Ovary (tissue), 9 donors: ENCODE measurements around the gene NME9. TPM values are rescaled to one million over a fixed set of nuclear protein-coding genes. Genes with fewer than 3 reads are reported as not detected.
A peak's percentile ranks its signal among the peaks of the same experiment; 100 is the strongest.

Source experiments
- DNase-seq, 5 donors: peaks; one replicate each; pipeline ENCODE4 v3.0.0-alpha.2; 2019 to 2020
- H3K27ac ChIP-seq, 2 donors: fragments of 200-600 bp; one replicate each; pipeline versions ENCODE4 v1.5.1 to v1.8.0; 2019 to 2022
- H3K27me3 ChIP-seq: fragments of 200-600 bp; one replicate; pipeline ENCODE4 v1.8.0; 2022
- H3K36me3 ChIP-seq: fragments of 200-600 bp; sonication (generic); one replicate; pipeline ENCODE4 v1.5.1; 2019
- H3K4me1 ChIP-seq: one replicate; pipeline ENCODE4 v1.8.1; 2013; ENCODE audit warnings: mild to moderate bottlenecking, moderate library complexity; ENCODE audit not compliant: insufficient read depth
- H3K4me3 ChIP-seq: fragments of 200-600 bp; sonication (generic); one replicate; pipeline ENCODE4 v1.5.1; 2017
- H3K9me3 ChIP-seq, 2 donors: fragments of 200-600 bp in 1 of 2; sonication (generic) in 1 of 2; one replicate each; pipeline versions ENCODE4 v1.5.1 to v1.8.1; 2013 to 2019; ENCODE audit warnings: mild to moderate bottlenecking in 1 of 2, moderate library complexity in 1 of 2
- EP300 ChIP-seq: sonication (generic); formaldehyde crosslinking; IDR thresholded peaks from one replicate; pipeline ENCODE4 v1.6.1; 2017; ENCODE audit warnings: antibody characterized with exemption
- POLR2A ChIP-seq: fragments of 450-650 bp; IDR thresholded peaks from one replicate; pipeline ENCODE4 v1.6.1; 2017; ENCODE audit warnings: antibody characterized with exemption, mild to moderate bottlenecking, moderate library complexity
- WGBS, 3 donors: extraction: QIAGEN DNeasy Blood & Tissue Kit in 1 of 3; methylation state at CpG; one replicate each; pipeline versions ENCODE4 v1.1.5 to v1.1.7; 2013 to 2017; 5-methylcytosine and 5-hydroxymethylcytosine counted together
- intact Hi-C, 4 donors: fragments of 100-400 bp; cut with DNase I; formaldehyde crosslinking; loops; one replicate each; pipeline versions ENCODE4 v1.11.0 to v1.15.1; 2022 to 2023
- polyA plus RNA-seq, 2 donors: library from polyadenylated mRNA; stranded (reverse); fragments of 200-250 nt in 1 of 2; fragments of 350-450 nt in 1 of 2; fragmentation: Illumina TruSeq in 1 of 2; extraction: RNeasy Lipid Tissue Mini Kit (QIAGEN cat#74804) in 1 of 2; gene quantifications; one replicate each; pipeline ENCODE4 v1.2.3, GENCODE V29; 2013 to 2014
- total RNA-seq, 7 donors: library from RNA; depleted of rRNA in 2 of 7; stranded (reverse); fragments of >200 nt in 2 of 7; fragmentation: NEBNext Ultra II Directional in 3 of 7; extraction: Animal tissue kit (Norgen Biotek cat#: 25700) in 3 of 7; gene quantifications; one replicate each; pipeline versions ENCODE4 v1.1.0 to v1.2.4, GENCODE V29; 2016 to 2023
- TF ChIP-seq, protein P1 (sequence below), 3 donors: fragments of 450-650 bp in 2 of 3; fragments of 200-600 bp in 1 of 3; IDR thresholded peaks; one replicate each; pipeline versions ENCODE4 v1.5.1 to v1.8.0; 2016 to 2022; ENCODE audit warnings: antibody characterized with exemption in 3 of 3, mild to moderate bottlenecking in 1 of 3
- donor health status: DM: no; HTN: no; CAD: no; lungs with moderate emphysema.
- donor health status: DM: no; HTN: no; CAD: no.
- donor health status: Bipolar disorder and iron deficiency.
- donor health status: DM: yes; HTN: yes; CAD: no.
- donor health status: DM: no; HTN: no; CAD: no.
- donor health status: DM: yes; HTN: yes; CAD: no.

The NME9 gene
- total and polyA plus RNA-seq, 9 donors, result 0.23 to 9.8 (median 0.82) TPM

DNA sequence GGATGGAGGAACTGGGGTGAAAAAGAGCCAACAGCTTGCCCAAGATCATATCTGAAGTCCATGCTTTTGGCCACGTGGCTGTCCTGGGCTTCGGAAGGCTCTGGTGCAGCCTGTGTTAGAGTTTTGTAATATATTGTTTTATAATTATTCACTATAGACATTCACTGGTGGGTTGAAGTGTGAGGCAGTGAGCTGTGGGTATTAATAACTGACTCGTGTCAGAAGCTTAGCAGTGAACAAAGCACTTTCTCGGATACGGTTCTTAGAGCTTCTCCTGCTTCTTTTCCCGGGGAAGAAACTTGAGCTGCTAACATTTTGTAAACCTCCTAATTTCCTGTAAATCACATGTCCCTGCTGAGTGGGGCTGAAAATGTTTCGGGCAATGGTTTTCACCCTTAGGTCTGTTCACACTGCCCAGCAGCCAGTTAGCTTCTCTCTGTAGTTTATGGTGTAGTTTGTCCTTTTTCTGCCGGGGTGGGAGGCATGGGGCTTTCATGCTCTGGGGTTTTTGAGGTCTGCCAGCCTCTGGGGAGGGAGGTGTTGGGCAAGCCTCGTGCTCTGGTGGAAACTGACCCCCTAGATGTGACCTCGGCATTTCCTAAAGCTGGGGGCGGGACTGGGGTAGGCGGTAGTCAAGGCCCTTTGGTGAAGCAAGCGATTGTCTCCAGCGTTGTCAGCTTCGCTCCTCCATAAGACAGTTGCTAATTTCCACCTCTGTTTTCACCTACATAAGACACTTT is 20.4 kb upstream of the NME9 start:
- Histone ChIP-seq H3K4me3 (peak overlapping the region; percentile 83), H3K27me3 (no peaks in the 10 kb centered on the region), H3K27ac (peak overlapping the region; percentile 98), H3K9me3 (no peaks in the 10 kb centered on the region), H3K4me1 (peaks cover 7% of the 10 kb centered on the region), H3K36me3 (no peaks in the 10 kb centered on the region)
- intact Hi-C loops, result no loop called here
- 15 to 27% (median 18%) methylated on average over 15 of the region's 15 CpGs for WGBS, 3 donors
- DNase-seq, result peak; percentile 56 to 65 (median 60)
- TF ChIP-seq EP300 (no peak), POLR2A (no peak)
- TF ChIP-seq, protein P1, sequence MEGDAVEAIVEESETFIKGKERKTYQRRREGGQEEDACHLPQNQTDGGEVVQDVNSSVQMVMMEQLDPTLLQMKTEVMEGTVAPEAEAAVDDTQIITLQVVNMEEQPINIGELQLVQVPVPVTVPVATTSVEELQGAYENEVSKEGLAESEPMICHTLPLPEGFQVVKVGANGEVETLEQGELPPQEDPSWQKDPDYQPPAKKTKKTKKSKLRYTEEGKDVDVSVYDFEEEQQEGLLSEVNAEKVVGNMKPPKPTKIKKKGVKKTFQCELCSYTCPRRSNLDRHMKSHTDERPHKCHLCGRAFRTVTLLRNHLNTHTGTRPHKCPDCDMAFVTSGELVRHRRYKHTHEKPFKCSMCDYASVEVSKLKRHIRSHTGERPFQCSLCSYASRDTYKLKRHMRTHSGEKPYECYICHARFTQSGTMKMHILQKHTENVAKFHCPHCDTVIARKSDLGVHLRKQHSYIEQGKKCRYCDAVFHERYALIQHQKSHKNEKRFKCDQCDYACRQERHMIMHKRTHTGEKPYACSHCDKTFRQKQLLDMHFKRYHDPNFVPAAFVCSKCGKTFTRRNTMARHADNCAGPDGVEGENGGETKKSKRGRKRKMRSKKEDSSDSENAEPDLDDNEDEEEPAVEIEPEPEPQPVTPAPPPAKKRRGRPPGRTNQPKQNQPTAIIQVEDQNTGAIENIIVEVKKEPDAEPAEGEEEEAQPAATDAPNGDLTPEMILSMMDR (IDR thresholded peaks at IDR 0.05), result no peak

DNA sequence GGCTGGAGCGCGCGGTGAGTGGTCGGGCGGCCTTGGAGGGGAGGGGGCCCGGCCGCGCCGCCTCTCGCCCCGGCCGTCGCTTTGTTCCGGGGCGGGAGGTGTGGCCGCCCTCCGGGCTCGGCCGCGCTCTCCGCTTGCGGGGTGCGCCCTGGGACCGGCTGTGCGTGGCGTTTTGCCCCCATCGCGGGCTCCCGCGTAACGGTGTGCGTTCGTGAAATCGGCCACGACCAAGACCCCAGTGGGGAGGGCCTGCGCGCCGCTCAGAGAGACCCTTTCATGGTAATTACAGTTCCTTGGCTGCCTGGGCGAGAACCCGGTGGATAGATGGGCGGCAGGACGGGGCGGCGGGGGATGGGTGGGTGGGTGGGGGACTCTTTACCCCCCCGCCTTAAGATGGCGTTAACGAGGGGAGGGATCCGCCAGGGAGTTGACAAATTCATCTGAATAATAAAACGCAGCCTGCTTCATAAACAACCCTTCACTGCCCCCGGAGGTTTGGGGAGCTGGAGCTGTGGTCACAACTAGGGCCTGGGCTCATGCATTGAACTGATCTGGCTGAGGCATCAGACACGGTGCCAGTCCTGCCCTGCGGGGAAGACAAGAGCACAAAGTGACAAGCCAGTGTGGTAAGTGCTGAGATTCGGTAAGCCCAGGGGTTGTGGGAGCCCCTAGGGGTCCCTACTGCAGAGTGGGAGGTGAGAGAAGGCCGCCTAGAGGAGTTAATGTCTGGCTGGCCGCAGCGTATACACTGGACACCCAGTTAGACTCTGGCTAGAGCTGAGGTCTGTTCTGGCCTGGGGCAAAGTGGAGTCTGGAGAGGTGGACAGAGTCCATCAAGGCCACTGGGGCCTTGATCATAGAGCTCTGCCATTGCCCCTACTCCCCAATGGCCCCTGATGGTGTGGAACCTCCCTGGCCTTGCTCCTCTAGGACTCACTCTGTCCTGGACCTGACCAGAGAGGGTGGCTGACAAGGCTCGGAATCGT is 19.4 kb upstream of the NME9 start:
- TF ChIP-seq POLR2A, result no peak
- TF ChIP-seq, protein P1 (IDR thresholded peaks at IDR 0.05), result no peak
- no peak for TF ChIP-seq EP300
- WGBS, 3 donors, result 2 to 5% (median 2%) methylated on average over 32 to 58 of the region's 58 CpGs
- intact Hi-C loops, result no loop called here
- Histone ChIP-seq H3K36me3 (no peaks in the 10 kb centered on the region), H3K27me3 (no peaks in the 10 kb centered on the region), H3K4me1 (peaks cover 7% of the 10 kb centered on the region), H3K9me3 (no peaks in the 10 kb centered on the region), H3K27ac (peak overlapping the region; percentile 98), H3K4me3 (peak overlapping the region; percentile 83)
- DNase-seq, result peak; percentile 42 to 67 (median 58)

DNA sequence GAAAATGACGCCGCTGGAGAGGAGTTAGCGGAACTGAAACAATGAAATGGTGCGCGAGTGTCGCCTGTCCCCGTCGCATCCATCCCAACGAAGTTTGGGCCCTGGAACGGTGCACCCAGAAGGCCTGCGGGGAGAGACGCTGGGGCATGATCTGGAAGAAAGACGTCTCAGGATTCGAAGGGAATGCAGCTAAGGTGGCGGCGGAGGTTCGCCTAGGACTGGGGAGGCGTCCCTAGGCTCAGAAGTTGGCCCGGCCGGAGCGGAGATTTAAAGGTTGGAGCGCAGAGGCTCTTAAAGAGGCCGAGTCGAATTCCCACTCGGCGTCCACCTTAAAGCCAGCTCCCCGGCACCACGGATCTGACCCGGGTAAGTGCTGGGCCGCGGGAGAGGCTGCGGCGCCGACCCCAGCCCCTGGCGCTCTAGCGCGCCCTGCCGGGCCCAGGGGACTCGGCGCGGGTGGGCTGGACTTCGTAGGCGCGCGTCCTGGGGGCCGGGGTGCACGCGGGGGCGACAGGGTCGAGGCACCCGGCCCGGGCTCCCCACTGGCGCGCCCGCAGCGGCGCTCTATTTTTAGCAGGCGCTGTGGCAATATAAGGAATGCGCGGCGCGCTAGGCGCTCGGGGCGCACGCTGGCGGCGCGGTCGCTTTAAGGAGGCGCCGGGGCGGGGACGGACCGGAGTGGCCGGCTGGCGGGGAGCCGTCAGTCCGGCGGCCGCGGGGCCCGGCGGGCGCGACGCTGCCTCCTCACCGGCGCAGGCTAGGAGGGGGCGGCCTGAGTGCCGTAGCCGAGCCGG is 18.5 kb upstream of the NME9 start, which contains the start of gene MRAS:
TSS of gene MRAS (plus strand) at position 620 of the 794 bp plus-strand sequence. CDS start 24,305 bp downstream, outside the sequence.
- H3K36me3 ChIP-seq, result no peaks in the 10 kb centered on the region
- DNase-seq, result peak; percentile 75 to 85 (median 79)
- TF ChIP-seq, protein P1 (IDR thresholded peaks at IDR 0.05), result peak in 2 of 3 donors; percentile 56 to 65
- no peak for TF ChIP-seq EP300
- peak within 1 kb of the TSS; percentile 98 for H3K27ac ChIP-seq
- 0% methylated on average over 42 to 93 of the region's 93 CpGs for WGBS, 3 donors
- H3K4me3 ChIP-seq, result peak within 1 kb of the TSS; percentile 83
- intact Hi-C loops, result no loop called here
- H3K9me3 ChIP-seq, result no peaks in the 10 kb centered on the region
- H3K27me3 ChIP-seq, result no peaks in the 10 kb centered on the region
- H3K4me1 ChIP-seq, result peaks cover 7% of the 10 kb centered on the region

DNA sequence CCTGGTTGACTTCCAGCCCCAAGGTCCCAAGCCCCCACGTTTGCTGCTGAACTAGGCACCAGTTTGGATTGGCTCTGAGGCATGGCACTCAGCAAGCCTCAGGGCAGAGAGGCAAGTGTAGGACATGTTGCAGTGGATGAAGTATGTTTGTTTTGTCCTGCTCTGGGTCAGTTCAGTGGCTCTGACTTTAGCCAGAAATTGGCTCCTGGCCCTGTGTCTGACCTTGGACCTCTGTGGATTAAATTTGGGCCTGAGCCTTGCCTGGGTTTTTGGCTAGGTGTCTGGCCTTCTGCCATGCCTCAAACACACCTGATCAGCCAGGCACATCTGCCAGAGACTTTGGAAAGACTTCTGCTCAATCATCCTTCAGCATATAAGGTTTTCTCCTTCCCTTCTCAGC is 15.1 kb upstream of the NME9 start:
- H3K4me3 ChIP-seq, result no peak overlapping the region
- peaks cover 2% of the 10 kb centered on the region for H3K4me1 ChIP-seq
- H3K27me3 ChIP-seq, result no peaks in the 10 kb centered on the region
- no peak for DNase-seq
- TF ChIP-seq EP300 (no peak), POLR2A (no peak)
- TF ChIP-seq, protein P1 (IDR thresholded peaks at IDR 0.05), result no peak
- no peaks in the 10 kb centered on the region for H3K36me3 ChIP-seq
- no peaks in the 10 kb centered on the region for H3K9me3 ChIP-seq
- intact Hi-C loops, result no loop called here
- H3K27ac ChIP-seq, result no peak overlapping the region
- WGBS, 3 donors, result 18 to 50% (median 42%) methylated on average over 1 of the region's 1 CpG
